Activated CD4-positive, alpha-beta T cell treated with anti-CD3 and anti-CD28 coated beads, Interleukin-2, amount 50 U/mL, for 1 hour (primary cell): ENCODE results near the gene NXPH4.

ENCODE experiments used
- DNase-seq: peaks from one replicate; pipeline ENCODE4 v3.0.0-alpha.2; 2020

Gene NXPH4

GRCh38 chr12:57233357-57234232 lies 17.0 kb downstream of the NXPH4 start:
- no peak for DNase-seq

- no peak for DNase-seq
These were observed 17.6 kb downstream of the NXPH4 start for GRCh38 chr12:57234233-57234570.

- DNase-seq = no peak
These were observed 18.0 kb downstream of the NXPH4 start for GRCh38 chr12:57234571-57235016.

- DNase-seq = no peak
These were observed 18.6 kb downstream of the NXPH4 start for GRCh38 chr12:57235017-57235727.

- DNase-seq = no peak
These were observed 19.1 kb downstream of the NXPH4 start for GRCh38 chr12:57235728-57236131.

- no peak for DNase-seq
These were observed 19.8 kb downstream of the NXPH4 start for GRCh38 chr12:57236201-57236924.

GRCh38 chr12:57236925-57237595 lies 20.5 kb downstream of the NXPH4 start:
- no peak for DNase-seq

GRCh38 chr12:57237596-57237931 lies 21.0 kb downstream of the NXPH4 start:
- DNase-seq = no peak

- DNase-seq = no peak
These were observed 21.6 kb downstream of the NXPH4 start for GRCh38 chr12:57237932-57238853.

GRCh38 chr12:57238854-57239554 lies 22.4 kb downstream of the NXPH4 start:
- DNase-seq = peak; percentile 86

- DNase-seq = no peak
These were observed 23.0 kb downstream of the NXPH4 start for GRCh38 chr12:57239587-57240065.

- peak; percentile 76 for DNase-seq
These were observed 23.7 kb downstream of the NXPH4 start for GRCh38 chr12:57240066-57240921.

- no peak for DNase-seq
These were observed 24.4 kb downstream of the NXPH4 start for GRCh38 chr12:57240926-57241401.

- DNase-seq = no peak
These were observed 25.1 kb downstream of the NXPH4 start for GRCh38 chr12:57241402-57242310.

GRCh38 chr12:57242329-57242690 lies 25.7 kb downstream of the NXPH4 start:
- no peak for DNase-seq

- peak; percentile 68 for DNase-seq
These were observed 26.3 kb downstream of the NXPH4 start for GRCh38 chr12:57242691-57243454.

- peak; percentile 84 for DNase-seq
These were observed 27.1 kb downstream of the NXPH4 start for GRCh38 chr12:57243521-57244311.
